Measurements from ENCODE around the gene UPK2.
"Not testable (repeated sequence)": the region's sequence is repeated elsewhere in the genome, so short reads cannot be mapped to it uniquely, and the experiment has no call there.

GRCh38 chr11:118984337-118984736 lies 28.2 kb downstream of the UPK2 start:
- TF ChIP-seq POLR2AphosphoS5 (IDR thresholded peaks at IDR 0.05; ENCODE audit: borderline replicate concordance, low read depth, low read length); EZH2 (IDR thresholded peaks at IDR 0.05); FOXP2 (optimal IDR thresholded peaks at IDR 0.05; ENCODE audit: control extremely low read depth, extremely low read length, insufficient read depth): not testable (repeated sequence)
